ENCODE results near the gene RRP1B.

GRCh38 chr21:43640400-43640799, 19.0 kb upstream of the RRP1B start:
- TF ChIP-seq CREB1 (CRISPR knock-in tag; IDR thresholded peaks at IDR 0.05; ENCODE audit: low read depth) (no peak), CTCF (conservative IDR thresholded peaks at IDR 0.05; ENCODE audit: low read depth in 2 of 2) (0 out of 4 replicates have a peak, but pooled peaks of 1 of the 2 experiments have one; percentile 19), EZH2phosphoT487 (IDR thresholded peaks at IDR 0.05; ENCODE audit: unreplicated experiment) (no peak), EZH2 (IDR thresholded peaks at IDR 0.05; ENCODE audit: low read depth, unreplicated experiment) (no peak), POLR2AphosphoS5 (IDR thresholded peaks at IDR 0.05; ENCODE audit: low read depth) (no peak), REST (IDR thresholded peaks at IDR 0.05; ENCODE audit: unreplicated experiment) (no peak), STAT1 (IDR thresholded peaks at IDR 0.05; ENCODE audit: unreplicated experiment) (no peak), JUNB (IDR thresholded peaks at IDR 0.05; ENCODE audit: unreplicated experiment) (no peak), NANOG (IDR thresholded peaks at IDR 0.05; ENCODE audit: borderline replicate concordance) (no peak), ZNF331 (CRISPR knock-in tag; IDR thresholded peaks at IDR 0.05; ENCODE audit: low read depth) (no peak)

Data from GM23338 (cell line).